IPS-18a (cell line): ENCODE data around the gene USP24.

ENCODE experiments used
- H3K27ac ChIP-seq: one replicate; pipeline ENCODE4 v1.5.1; 2013; ENCODE audit warnings: low read length
- H3K27me3 ChIP-seq: one replicate; pipeline ENCODE4 v1.6.1; 2013; ENCODE audit warnings: mild to moderate bottlenecking, low read length; ENCODE audit not compliant: control insufficient read depth, insufficient read depth
- H3K36me3 ChIP-seq: one replicate; pipeline ENCODE4 v1.6.1; 2013; ENCODE audit warnings: low read depth, low read length; ENCODE audit not compliant: control insufficient read depth
- H3K4me1 ChIP-seq: one replicate; pipeline ENCODE4 v1.6.1; 2013; ENCODE audit warnings: low read depth, low read length; ENCODE audit not compliant: control insufficient read depth
- H3K4me3 ChIP-seq: one replicate; pipeline ENCODE4 v1.5.1; 2013; ENCODE audit warnings: low read length
- H3K9ac ChIP-seq: one replicate; pipeline ENCODE4 v1.6.1; 2013; ENCODE audit warnings: mild to moderate bottlenecking, low read length, moderate library complexity
- H3K9me3 ChIP-seq: one replicate; pipeline ENCODE4 v1.6.1; 2013; ENCODE audit warnings: low read depth, low read length; ENCODE audit not compliant: control insufficient read depth

The USP24 gene

DNA sequence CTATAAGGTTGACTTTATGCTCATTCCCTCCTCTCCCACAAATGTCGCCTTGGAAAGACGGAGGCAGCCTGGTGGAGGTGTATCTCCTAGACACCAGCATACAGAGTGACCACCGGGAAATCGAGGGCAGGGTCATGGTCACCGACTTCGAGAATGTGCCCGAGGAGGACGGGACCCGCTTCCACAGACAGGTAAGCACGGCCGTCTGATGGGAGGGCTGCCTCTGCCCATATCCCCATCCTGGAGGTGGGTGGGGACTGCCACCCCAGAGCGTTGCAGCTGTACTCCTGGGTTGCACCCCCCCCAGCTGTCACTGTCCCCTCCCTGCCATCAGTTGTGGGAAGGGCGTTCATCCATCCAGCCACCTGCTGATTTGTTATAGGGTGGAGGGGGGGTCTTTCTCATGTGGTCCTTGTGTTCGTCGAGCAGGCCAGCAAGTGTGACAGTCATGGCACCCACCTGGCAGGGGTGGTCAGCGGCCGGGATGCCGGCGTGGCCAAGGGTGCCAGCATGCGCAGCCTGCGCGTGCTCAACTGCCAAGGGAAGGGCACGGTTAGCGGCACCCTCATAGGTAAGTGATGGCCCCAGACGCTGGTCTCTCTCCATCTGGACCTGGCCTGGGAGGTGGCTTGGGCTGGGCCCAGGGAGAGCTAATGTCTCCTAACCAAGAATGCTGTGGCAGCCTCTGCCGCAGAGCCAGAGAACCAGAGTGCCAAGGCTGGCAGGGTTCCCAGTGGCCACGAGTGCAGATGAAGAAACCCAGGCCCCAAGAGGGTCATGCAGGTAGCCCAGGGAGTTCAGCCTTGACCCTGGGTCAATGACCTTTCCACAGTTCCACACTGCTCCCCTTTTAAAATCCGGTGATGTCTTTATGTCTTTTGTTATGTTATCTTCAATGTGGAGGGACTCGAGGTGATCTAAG lies 162.7 kb downstream of the USP24 start:
- Histone ChIP-seq H3K4me1 (no peaks in the 10 kb centered on the region), H3K27ac (no peak overlapping the region), H3K36me3 (peaks cover 30% of the 10 kb centered on the region), H3K9ac (no peak overlapping the region), H3K27me3 (no peaks in the 10 kb centered on the region), H3K4me3 (no peak overlapping the region), H3K9me3 (no peaks in the 10 kb centered on the region)

- Histone ChIP-seq H3K27ac (no peak overlapping the region), H3K9ac (no peak overlapping the region), H3K9me3 (no peaks in the 10 kb centered on the region), H3K27me3 (no peaks in the 10 kb centered on the region), H3K4me3 (no peak overlapping the region), H3K36me3 (peaks cover 25% of the 10 kb centered on the region), H3K4me1 (no peaks in the 10 kb centered on the region)
These were observed 163.5 kb downstream of the USP24 start for GRCh38 chr1:55051621-55052020.

- Histone ChIP-seq H3K36me3 (peaks cover 25% of the 10 kb centered on the region), H3K27me3 (no peaks in the 10 kb centered on the region), H3K9ac (no peak overlapping the region), H3K9me3 (no peaks in the 10 kb centered on the region), H3K27ac (no peak overlapping the region), H3K4me3 (no peak overlapping the region), H3K4me1 (no peaks in the 10 kb centered on the region)
These were observed 164.0 kb downstream of the USP24 start for GRCh38 chr1:55051169-55051568.

DNA sequence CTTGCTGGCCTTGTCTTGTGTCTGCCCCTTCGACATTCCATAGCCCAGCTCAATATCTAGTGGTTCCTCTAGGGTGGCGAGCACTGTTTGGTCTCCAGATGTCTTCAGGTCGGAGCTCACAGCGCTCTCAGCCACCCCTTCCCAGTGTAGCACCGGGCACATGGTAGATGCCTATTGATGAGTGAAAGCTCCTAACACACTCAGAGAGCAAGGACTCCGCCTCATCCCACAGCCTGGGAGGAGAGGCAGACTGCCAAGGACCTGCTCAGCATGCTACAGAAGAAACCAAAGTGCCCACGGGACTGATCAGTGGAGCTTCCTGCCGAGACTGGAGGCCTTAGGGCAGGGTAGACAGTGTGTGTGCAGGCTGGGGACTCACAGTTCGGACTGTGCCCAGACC lies 164.9 kb downstream of the USP24 start:
- no peak overlapping the region for H3K4me3 ChIP-seq
- H3K27ac ChIP-seq = no peak overlapping the region
- no peaks in the 10 kb centered on the region for H3K4me1 ChIP-seq
- no peak overlapping the region for H3K9ac ChIP-seq
- peaks cover 25% of the 10 kb centered on the region for H3K36me3 ChIP-seq
- H3K9me3 ChIP-seq = no peaks in the 10 kb centered on the region
- H3K27me3 ChIP-seq = no peaks in the 10 kb centered on the region

GRCh38 chr1:55049914-55050278 lies 165.3 kb downstream of the USP24 start:
- H3K36me3 ChIP-seq = peaks cover 25% of the 10 kb centered on the region
- H3K9me3 ChIP-seq = no peaks in the 10 kb centered on the region
- H3K9ac ChIP-seq = no peak overlapping the region
- H3K4me1 ChIP-seq = no peaks in the 10 kb centered on the region
- no peak overlapping the region for H3K4me3 ChIP-seq
- H3K27ac ChIP-seq = no peak overlapping the region
- no peaks in the 10 kb centered on the region for H3K27me3 ChIP-seq

GRCh38 chr1:55049271-55049913 lies 165.8 kb downstream of the USP24 start:
- peaks cover 24% of the 10 kb centered on the region for H3K36me3 ChIP-seq
- no peak overlapping the region for H3K27ac ChIP-seq
- no peaks in the 10 kb centered on the region for H3K4me1 ChIP-seq
- no peaks in the 10 kb centered on the region for H3K27me3 ChIP-seq
- no peak overlapping the region for H3K9ac ChIP-seq
- no peaks in the 10 kb centered on the region for H3K9me3 ChIP-seq
- no peak overlapping the region for H3K4me3 ChIP-seq

- Histone ChIP-seq H3K9me3 (no peaks in the 10 kb centered on the region), H3K4me3 (no peak overlapping the region), H3K36me3 (peaks cover 24% of the 10 kb centered on the region), H3K27ac (no peak overlapping the region), H3K9ac (no peak overlapping the region), H3K27me3 (no peaks in the 10 kb centered on the region), H3K4me1 (no peaks in the 10 kb centered on the region)
These were observed 166.5 kb downstream of the USP24 start for GRCh38 chr1:55048453-55049270.

GRCh38 chr1:55047611-55048010 lies 167.6 kb downstream of the USP24 start:
- no peaks in the 10 kb centered on the region for H3K9me3 ChIP-seq
- no peak overlapping the region for H3K9ac ChIP-seq
- H3K36me3 ChIP-seq = peaks cover 17% of the 10 kb centered on the region
- H3K4me3 ChIP-seq = no peak overlapping the region
- no peaks in the 10 kb centered on the region for H3K27me3 ChIP-seq
- H3K27ac ChIP-seq = no peak overlapping the region
- H3K4me1 ChIP-seq = no peaks in the 10 kb centered on the region

- Histone ChIP-seq H3K27me3 (no peaks in the 10 kb centered on the region), H3K4me1 (no peaks in the 10 kb centered on the region), H3K9ac (no peak overlapping the region), H3K9me3 (no peaks in the 10 kb centered on the region), H3K27ac (no peak overlapping the region), H3K4me3 (no peak overlapping the region), H3K36me3 (peaks cover 11% of the 10 kb centered on the region)
These were observed 168.3 kb downstream of the USP24 start for GRCh38 chr1:55046871-55047270.

DNA sequence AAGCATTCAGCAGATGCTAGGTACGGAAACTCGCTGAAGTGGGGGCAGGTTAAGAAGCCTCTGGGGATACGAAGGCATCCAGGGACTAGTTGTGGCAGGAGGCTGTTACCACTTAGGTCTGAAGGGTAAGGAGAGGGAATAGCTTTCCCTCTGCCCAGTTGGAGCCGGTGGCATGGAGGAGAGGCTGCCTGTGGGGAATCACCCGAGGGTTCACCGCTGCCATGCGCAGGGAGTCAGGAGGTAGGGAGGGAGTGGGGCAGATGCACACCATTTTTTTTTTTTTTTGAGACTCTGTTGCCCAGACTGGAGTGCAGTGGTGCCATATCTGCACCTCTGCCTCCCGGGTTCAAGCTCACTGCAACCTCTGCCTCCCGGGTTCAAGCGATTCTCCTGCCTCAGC lies 169.7 kb downstream of the USP24 start:
- Histone ChIP-seq H3K4me1 (peaks cover 6% of the 10 kb centered on the region), H3K9me3 (no peaks in the 10 kb centered on the region), H3K9ac (no peak overlapping the region), H3K4me3 (no peak overlapping the region), H3K27ac (no peak overlapping the region), H3K27me3 (peaks cover 12% of the 10 kb centered on the region), H3K36me3 (peaks cover 7% of the 10 kb centered on the region)

GRCh38 chr1:55044617-55045397 lies 170.4 kb downstream of the USP24 start:
- Histone ChIP-seq H3K9me3 (no peaks in the 10 kb centered on the region), H3K4me1 (peaks cover 6% of the 10 kb centered on the region), H3K9ac (no peak overlapping the region), H3K36me3 (peaks cover 4% of the 10 kb centered on the region), H3K27me3 (peaks cover 18% of the 10 kb centered on the region), H3K27ac (no peak overlapping the region), H3K4me3 (no peak overlapping the region)
